ENCODE results near the gene MGME1. TPM values are rescaled to one million over a fixed set of nuclear protein-coding genes. Genes with fewer than 3 reads are reported as not detected.

MGME1 gene
- total RNA-seq, 1 donor from 2014 or later: 14.0 TPM

DNA sequence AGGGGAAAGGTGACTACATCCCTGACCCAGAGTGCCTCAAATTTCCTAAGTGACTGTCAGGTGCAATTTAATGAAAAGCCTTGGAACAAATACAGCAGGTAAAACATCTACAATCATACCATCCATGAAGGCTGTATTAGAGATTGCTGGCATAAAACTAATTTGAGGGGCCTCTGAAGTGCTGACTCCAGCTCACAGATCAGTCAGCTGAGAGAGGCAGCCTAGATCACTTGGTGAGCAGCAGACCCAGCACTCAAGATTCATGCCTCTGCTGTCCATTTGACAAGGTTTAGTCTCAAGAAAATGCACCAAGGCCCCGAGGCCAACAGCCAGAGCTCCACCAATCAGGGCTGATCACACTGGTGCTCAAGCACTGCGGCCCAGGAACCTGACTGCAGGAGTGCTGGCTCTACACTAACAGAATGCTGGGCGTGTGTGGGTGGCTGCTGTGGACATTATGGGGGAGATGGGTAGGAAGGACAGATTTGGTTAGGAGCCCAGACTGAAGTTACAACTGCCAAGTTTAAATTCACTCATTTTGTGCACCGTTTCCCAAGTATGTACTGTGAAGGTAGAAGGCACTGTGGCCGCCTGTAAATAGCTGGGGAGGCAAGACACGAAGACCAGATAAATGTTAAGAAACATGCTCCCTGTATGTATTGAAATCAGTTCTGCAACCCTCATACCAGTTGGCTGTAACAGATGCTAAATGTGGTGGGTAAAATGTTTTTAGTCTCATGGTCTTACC, 28.4 kb upstream of the MGME1 start:
- DNase-seq (ENCODE audit: low read depth, low spot score): no peak

- no peak for DNase-seq (ENCODE audit: low read depth, low spot score)
Measured at GRCh38 chr20:17941087-17941825, 27.6 kb upstream of the MGME1 start.

DNA sequence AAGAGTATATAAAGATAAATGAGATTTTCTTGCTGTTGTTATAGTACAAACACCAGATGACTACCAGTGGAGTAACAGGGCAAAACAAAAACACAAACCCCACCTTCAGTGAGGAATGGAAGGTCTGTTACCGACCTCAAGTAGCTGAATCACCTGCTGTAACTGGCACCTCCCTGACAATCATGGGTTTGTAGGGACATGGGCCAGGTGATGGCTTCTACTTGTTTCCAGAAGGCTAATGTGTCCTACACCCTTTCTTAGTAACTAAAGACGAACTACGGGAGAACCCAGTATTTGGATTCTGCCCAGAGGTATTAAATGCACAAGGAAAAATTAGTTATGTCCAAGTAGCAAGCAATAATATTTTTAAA, 27.0 kb upstream of the MGME1 start:
- DNase-seq (ENCODE audit: low read depth, low spot score): no peak

- no peak for DNase-seq (ENCODE audit: low read depth, low spot score)
Measured at GRCh38 chr20:17943343-17943742, 25.5 kb upstream of the MGME1 start.

- no peak for DNase-seq (ENCODE audit: low read depth, low spot score)
Measured at GRCh38 chr20:17944854-17945474, 23.9 kb upstream of the MGME1 start.

DNA sequence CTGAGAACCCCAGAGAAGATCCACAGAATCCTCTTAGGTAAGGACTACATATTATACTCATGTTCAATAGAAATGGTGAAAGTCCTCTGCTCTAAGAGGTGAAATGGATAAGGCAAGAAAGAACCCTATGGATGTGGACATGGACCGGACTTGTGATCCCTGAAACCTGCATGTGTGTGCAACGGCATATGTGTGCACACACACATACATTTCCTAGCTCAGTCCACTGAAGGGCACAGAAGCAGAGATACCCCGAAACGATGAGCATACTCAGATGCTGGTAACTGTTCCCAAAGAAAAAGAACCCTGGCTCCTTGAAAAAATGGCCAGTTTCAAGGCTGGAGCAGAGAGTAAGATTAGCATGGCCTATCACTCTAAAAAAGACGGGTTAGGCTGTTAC, 22.8 kb upstream of the MGME1 start:
- DNase-seq (ENCODE audit: low read depth, low spot score): no peak

DNA sequence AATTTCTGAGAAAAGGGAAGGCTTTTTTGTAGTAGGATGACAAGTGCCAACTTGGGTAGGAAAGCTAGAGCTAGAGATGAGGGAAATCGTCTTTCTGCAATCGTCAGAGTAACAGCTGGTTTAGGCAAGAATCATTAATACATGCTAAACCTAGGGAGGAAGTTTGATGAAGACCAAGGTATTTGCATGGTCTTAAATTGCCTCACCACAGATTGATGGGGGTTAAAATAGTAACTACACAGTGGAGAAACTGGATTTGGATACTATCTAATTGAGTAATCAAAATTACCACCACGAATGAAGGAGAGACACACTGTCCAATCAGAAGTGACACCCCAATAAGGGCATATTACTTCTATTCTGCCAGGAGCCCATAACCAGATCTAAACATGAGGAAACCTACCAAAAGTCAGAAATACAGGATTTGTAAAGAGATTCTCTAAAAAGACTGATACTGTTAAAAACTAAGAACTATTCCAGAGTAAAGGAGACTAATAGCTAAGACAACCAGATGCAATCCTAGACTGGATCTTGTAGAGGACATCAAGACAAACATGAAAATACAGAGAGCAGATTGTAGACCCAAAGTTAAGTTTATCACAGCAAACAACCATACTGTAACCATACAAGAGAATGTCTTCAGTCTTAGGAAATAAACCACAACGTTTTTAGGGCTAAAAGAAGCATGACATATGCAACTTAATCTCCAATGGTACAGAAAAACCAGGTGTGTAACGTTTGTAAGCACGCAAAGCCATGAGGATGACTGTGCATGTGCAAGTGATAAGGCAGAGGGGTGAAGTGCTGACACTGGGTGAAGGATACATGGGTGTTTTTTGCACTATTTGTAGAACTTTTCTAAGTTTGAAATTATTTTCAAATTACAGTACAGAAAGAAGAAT, 22.0 kb upstream of the MGME1 start:
- no peak for DNase-seq (ENCODE audit: low read depth, low spot score)

DNA sequence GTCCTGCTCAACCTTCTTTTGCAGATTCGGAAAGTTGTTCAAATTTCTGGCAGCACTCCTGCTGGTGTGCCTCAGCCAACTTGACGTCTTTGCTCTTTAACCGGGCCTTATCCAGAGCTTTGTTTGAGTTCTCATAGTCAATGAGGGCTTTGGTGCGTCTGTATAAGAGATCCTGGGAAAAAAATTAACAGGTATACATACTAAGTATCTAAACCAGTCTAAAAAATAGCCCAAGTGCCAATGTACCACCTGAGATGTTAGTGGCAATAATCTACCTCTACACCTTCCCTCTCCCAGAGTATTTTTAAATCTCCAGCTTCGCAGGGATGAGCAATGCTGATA, 21.4 kb upstream of the MGME1 start:
- no peak for DNase-seq (ENCODE audit: low read depth, low spot score)

DNA sequence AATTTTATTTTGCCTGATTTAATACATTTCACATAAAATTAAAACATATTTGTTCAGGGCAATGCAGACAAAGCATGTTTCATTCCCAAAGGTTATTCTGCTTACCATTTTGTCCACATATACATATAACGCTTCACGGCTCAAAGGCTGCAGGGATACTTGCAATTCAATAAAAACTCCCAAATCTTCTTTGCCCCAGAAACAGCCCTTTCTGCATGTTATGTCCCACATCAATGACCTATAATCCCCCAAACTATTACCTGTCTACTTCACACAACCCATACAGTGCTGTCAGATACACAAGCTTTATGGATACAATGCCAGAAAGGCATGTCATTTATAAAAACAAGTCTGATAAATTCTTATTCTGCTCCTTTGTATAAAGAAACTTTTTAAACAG, 20.4 kb upstream of the MGME1 start:
- no peak for DNase-seq (ENCODE audit: low read depth, low spot score)

DNA sequence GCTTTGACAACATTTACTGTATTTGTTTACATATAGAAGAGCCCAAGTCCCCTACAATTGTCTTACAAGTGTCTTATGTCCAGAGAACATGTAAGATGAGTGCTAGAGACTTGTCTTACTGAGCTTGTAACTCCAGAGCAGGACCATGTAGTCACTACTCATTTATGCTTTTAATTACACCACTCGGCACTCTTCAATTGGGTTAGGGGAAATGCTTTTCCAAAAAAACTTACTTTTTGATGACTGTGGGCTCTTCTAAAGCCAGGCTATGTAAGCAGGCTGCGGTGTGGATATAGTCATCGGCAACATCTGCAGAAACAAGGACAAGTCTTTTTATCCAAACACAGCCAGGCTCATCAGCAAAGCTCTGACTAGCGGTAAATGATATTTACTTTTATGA, 18.9 kb upstream of the MGME1 start:
- DNase-seq (ENCODE audit: low read depth, low spot score): no peak

DNA sequence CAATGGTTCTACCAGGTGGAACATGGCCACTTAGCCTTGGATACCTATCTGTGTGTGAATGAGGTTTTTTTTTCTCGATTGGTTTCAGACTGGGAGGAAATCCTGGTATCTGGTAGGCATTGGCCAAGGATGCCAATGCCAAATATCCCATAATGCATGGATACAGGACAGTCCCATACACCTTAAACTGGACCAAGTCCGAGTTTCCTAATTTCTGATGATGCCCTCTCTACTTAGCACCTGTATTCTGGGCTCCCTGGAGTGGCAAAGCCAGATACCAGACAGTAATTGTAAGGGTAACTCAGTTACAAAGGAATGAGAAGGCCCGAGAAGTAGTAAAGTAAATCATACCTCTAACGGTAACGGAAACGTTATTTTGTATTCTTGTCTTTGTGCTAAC, 18.1 kb upstream of the MGME1 start:
- no peak for DNase-seq (ENCODE audit: low read depth, low spot score)

DNA sequence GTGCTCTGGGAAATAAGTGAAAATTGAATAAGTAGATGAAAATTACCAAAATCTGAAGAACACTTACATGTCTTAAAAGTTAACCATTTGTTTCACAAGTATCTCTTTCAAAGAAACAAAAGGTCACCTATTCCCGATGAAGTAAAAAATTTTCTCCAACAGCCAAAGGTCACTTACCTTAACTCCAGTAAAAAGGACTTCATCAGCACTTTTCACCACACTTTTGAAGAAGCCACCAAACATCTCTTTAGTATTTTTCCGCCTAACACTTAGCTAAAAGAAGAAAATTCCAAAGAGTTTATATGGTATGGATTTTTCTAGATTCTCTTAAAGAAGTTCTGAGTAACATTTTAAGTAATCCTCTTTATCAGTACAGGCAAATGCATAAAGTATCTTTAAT, 17.5 kb upstream of the MGME1 start:
- no peak for DNase-seq (ENCODE audit: low read depth, low spot score)

GRCh38 chr20:17952692-17953684, 15.8 kb upstream of the MGME1 start:
- DNase-seq (ENCODE audit: low read depth, low spot score): no peak

DNA sequence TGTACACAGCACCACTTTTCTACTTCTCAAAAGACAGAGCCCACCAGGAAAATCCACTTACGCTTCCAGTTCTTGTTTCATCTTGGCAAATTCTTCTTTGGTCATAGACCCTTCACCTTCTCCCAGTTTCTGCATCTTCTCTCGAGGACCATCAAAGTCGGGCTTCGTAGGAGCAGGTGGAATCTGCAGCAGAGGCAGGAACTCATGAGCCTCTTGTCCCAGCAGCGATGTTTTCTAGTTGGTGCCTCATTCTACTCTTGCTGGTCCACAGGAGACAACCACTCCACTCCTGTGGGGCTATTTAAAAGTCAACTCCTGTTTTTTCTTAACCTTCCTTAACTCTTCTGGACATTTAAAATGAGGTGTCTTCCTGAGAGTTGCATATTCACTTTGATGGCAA, 14.9 kb upstream of the MGME1 start:
- no peak for DNase-seq (ENCODE audit: low read depth, low spot score)

DNA sequence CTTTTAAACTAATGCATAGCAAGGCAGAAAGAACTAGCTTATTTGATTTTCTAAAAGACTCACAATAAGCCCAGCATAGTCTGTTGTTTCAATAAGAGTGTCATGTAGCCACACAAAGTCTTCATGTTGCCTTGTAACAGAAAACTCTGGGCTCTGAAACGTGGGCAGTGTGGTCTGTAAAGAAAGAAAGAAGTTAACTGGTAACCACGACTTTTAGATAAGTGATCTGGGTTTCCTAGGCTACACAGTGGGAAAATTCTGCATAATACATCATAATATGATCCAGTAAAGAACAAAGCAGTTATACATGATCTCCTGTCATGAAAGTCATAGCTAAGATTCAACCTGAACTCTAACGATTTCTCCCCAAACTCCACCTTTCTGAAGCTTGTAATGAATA, 13.5 kb upstream of the MGME1 start:
- no peak for DNase-seq (ENCODE audit: low read depth, low spot score)

DNA sequence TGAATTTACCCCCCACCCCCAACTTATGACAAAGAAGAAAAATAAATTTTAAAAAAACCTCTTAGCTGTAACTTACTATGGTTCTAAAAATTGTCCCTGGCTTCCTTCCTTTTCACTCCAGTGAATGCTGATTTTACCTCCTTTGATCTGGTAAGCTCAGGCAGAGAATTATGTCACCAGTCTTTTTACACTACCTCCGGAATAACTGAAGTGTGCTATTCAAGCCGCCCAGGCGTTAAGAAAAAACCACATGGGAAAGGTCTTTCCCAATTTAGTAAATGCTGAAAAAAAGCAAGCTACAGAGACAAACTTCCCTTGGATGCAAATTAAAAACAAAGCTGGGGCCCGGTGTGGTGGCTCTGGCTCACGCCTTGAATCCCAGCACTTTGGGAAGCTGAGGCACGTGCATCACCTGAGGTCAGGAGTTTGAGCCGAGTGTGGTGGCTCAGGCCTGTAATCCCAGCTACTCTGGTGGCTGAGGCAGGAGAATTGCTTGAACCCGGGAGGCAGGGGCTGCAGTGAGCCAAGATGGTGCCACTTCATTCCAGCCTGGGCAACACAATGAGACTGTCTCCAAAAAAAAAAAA, 12.6 kb upstream of the MGME1 start:
- DNase-seq (ENCODE audit: low read depth, low spot score): no peak

DNA sequence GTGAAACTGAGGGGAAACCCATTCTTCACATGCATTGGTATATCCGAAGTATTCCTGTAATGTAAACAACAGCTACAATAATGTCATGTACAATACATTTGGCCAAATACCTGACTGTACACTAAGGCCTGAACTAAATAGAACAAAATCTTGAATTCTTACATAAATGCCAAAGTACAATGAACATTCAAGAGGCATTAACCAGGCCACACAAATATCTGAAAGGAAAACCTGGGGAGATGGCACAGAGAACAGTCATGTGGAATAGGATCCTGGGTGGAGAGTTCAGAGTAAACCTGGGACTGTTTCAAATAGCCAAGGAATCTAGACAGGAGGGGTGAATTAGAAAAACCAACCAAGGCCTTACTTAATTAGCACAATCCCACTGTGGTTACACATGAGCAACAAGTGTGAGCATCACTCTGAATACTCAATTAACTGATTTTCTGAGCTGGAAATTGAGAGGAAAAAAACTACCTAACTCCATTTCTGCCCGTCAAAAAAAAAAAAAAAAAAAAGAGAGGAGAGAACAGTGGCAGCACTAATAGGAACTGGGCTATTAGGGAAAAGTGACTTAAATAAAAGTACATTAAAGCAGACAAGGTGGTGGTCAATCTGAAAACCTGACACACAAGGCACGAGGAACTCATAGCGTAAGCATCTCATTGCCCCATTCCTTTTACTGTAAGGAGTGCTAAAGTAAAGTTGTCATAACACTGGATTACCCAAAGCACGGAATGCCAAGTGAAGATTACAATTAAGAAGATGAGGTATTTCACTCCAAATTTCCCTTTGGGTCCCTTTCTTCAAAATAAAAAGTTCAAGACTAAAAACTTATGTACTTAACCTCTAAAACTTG, 11.1 kb upstream of the MGME1 start:
- no peak for DNase-seq (ENCODE audit: low read depth, low spot score)

GRCh38 chr20:17958373-17959256, 10.2 kb upstream of the MGME1 start:
- DNase-seq (ENCODE audit: low read depth, low spot score): no peak

Data from pulmonary artery endothelial cell (primary cell).